IMR-90 (cell line): Measurements from ENCODE around the gene SH2D4B. TPM values are rescaled to one million over a fixed set of nuclear protein-coding genes. Genes with fewer than 3 reads are reported as not detected.

Experiments used
- ATAC-seq: fragments of 200-7000 bp; cut with Tn5 transposase; 2 replicates; pipeline ENCODE4 v1.9.1; 2020; ENCODE audit warnings: low read depth, mild to moderate bottlenecking, moderate library complexity
- BruUV-seq: library from RNA; stranded (reverse); fragments of 400-500 nt; replicated peaks from 2 replicates; lab custom pipeline; 2021; lab: Mats Ljungman, UMichigan
- CTCF ChIA-PET: fragments of 300-600 bp; formaldehyde crosslinking; extraction: SDS; loops from one replicate; lab custom pipeline; 2021; ENCODE audit warnings: antibody characterized with exemption; lab: Yijun Ruan, JAX
- POLR2A ChIA-PET: fragments of 300-600 bp; sonication (Branson Sonifier 250); formaldehyde crosslinking; loops from one replicate; lab custom pipeline; 2022; ENCODE audit warnings: antibody characterized with exemption; ENCODE audit not compliant: unreplicated experiment; lab: Charles Lee
- DNase-seq: peaks from one replicate; pipeline ENCODE4 v3.0.0; 2013
- H2AFZ ChIP-seq: replicated peaks from 2 replicates; pipeline ENCODE3; 2013; ENCODE audit warnings: low read length, mild to moderate bottlenecking; ENCODE audit not compliant: poor library complexity
- H2AK5ac ChIP-seq: 2 replicates; pipeline ENCODE4 v1.6.1; 2013; ENCODE audit warnings: low read depth, low read length, inconsistent platforms
- H2AK9ac ChIP-seq: replicated peaks from 2 replicates; pipeline ENCODE3; 2013; ENCODE audit warnings: mild to moderate bottlenecking, low read depth, low read length, moderate library complexity; ENCODE audit not compliant: poor library complexity
- H2BK120ac ChIP-seq: 2 replicates; pipeline ENCODE4 v1.6.1; 2013; ENCODE audit warnings: low read depth, low read length, inconsistent platforms
- H2BK15ac ChIP-seq: 3 replicates; pipeline ENCODE4 v1.6.1; 2013; ENCODE audit warnings: low read depth, low read length, inconsistent platforms
- H2BK20ac ChIP-seq: 2 replicates; pipeline ENCODE4 v1.6.1; 2013; ENCODE audit warnings: low read depth, mild to moderate bottlenecking, inconsistent platforms, low read length, moderate library complexity
- H2BK5ac ChIP-seq: 2 replicates; pipeline ENCODE4 v1.6.1; 2013; ENCODE audit warnings: mild to moderate bottlenecking, low read depth, low read length, inconsistent platforms; ENCODE audit not compliant: poor library complexity, severe bottlenecking
- H3K14ac ChIP-seq: replicated peaks from 2 replicates; pipeline ENCODE4 v1.6.1; 2013; ENCODE audit warnings: low read depth, low read length, inconsistent platforms
- H3K18ac ChIP-seq: 2 replicates; pipeline ENCODE4 v1.6.1; 2013; ENCODE audit warnings: low read depth, low read length, control low read depth
- H3K23ac ChIP-seq: 2 replicates; pipeline ENCODE4 v1.6.1; 2013; ENCODE audit warnings: low read depth, low read length, inconsistent platforms
- H3K27ac ChIP-seq: 2 replicates; pipeline ENCODE4 v1.5.1; 2013; ENCODE audit warnings: mild to moderate bottlenecking, control low read depth, low read length; ENCODE audit not compliant: insufficient read depth
- H3K27me3 ChIP-seq: 2 replicates; pipeline ENCODE4 v1.6.1; 2013; ENCODE audit warnings: low read length; ENCODE audit not compliant: control insufficient read depth, insufficient read depth
- H3K36me3 ChIP-seq: 2 replicates; pipeline ENCODE4 v1.6.1; 2013; ENCODE audit warnings: low read length, mixed read lengths; ENCODE audit not compliant: control insufficient read depth, insufficient read depth
- H3K4ac ChIP-seq: 2 replicates; pipeline ENCODE4 v1.6.1; 2013; ENCODE audit warnings: low read depth, low read length, inconsistent platforms
- H3K4me1 ChIP-seq: 2 replicates; pipeline ENCODE4 v1.6.1; 2013; ENCODE audit warnings: low read length, mixed read lengths; ENCODE audit not compliant: control insufficient read depth, insufficient read depth
- H3K4me2 ChIP-seq: 2 replicates; pipeline ENCODE4 v1.6.1; 2013; ENCODE audit warnings: low read depth, mild to moderate bottlenecking, control low read depth, low read length, moderate library complexity
- H3K4me3 ChIP-seq: 2 replicates; pipeline ENCODE4 v1.5.1; 2013; ENCODE audit warnings: low read depth, mild to moderate bottlenecking, control low read depth, low read length, moderate library complexity; ENCODE audit not compliant: insufficient read depth
- H3K56ac ChIP-seq: 2 replicates; pipeline ENCODE4 v1.6.1; 2013; ENCODE audit warnings: low read length, inconsistent platforms; ENCODE audit not compliant: insufficient read depth; ENCODE audit errors: extremely low read depth
- H3K79me1 ChIP-seq, 2 experiments: 2 replicates each; pipeline ENCODE4 v1.6.1; 2013; ENCODE audit warnings: low read length in 2 of 2, inconsistent platforms in 1 of 2, low read depth in 1 of 2
- H3K9ac ChIP-seq: 2 replicates; pipeline ENCODE4 v1.6.1; 2013; ENCODE audit warnings: low read depth, low read length, control low read depth
- H3K9me1 ChIP-seq: 2 replicates; pipeline ENCODE4 v1.6.1; 2013; ENCODE audit warnings: low read length, inconsistent platforms; ENCODE audit not compliant: insufficient read depth
- H3K9me3 ChIP-seq: 2 replicates; pipeline ENCODE4 v1.6.1; 2013; ENCODE audit warnings: low read length; ENCODE audit not compliant: control insufficient read depth, insufficient read depth
- H4K20me1 ChIP-seq: 2 replicates; pipeline ENCODE4 v1.6.1; 2013; ENCODE audit warnings: low read length, inconsistent platforms; ENCODE audit not compliant: insufficient read depth
- H4K5ac ChIP-seq: 2 replicates; pipeline ENCODE4 v1.6.1; 2013; ENCODE audit warnings: mild to moderate bottlenecking, low read depth, low read length, control low read depth
- H4K8ac ChIP-seq, 2 experiments: 2 replicates each; pipeline ENCODE4 v1.6.1; 2013; ENCODE audit warnings: low read depth in 2 of 2, low read length in 2 of 2, control low read depth in 1 of 2, inconsistent platforms in 1 of 2
- H4K91ac ChIP-seq: 2 replicates; pipeline ENCODE4 v1.6.1; 2013; ENCODE audit warnings: low read depth, low read length, inconsistent platforms; ENCODE audit not compliant: insufficient read depth
- BHLHE40 ChIP-seq: fragments of 150-350 bp; IDR thresholded peaks from 2 replicates; pipeline ENCODE4 v1.6.1; 2016; ENCODE audit warnings: mild to moderate bottlenecking, low read depth, low read length
- CEBPB ChIP-seq: IDR thresholded peaks from 2 replicates; pipeline ENCODE4 v1.6.1; 2012; ENCODE audit warnings: low read depth, low read length, improper control_type of control experiment
- CHD1 ChIP-seq: IDR thresholded peaks from 2 replicates; pipeline ENCODE4 v1.6.1; 2012; ENCODE audit warnings: low read depth, low read length, improper control_type of control experiment
- CTCF ChIP-seq: conservative IDR thresholded peaks from 2 replicates; pipeline ENCODE4 v1.5.1; 2012; ENCODE audit warnings: mild to moderate bottlenecking, low read depth, low read length, improper control_type of control experiment
- ELK1 ChIP-seq: fragments of 150-350 bp; IDR thresholded peaks from 2 replicates; pipeline ENCODE4 v1.6.1; 2016; ENCODE audit warnings: low read depth, mild to moderate bottlenecking, low read length, moderate library complexity, borderline replicate concordance
- FOS ChIP-seq: fragments of 150-350 bp; IDR thresholded peaks from 2 replicates; pipeline ENCODE4 v1.6.1; 2016; ENCODE audit warnings: low read depth, low read length
- MAFK ChIP-seq: IDR thresholded peaks from 2 replicates; pipeline ENCODE4 v1.6.1; 2012; ENCODE audit warnings: low read depth, low read length, improper control_type of control experiment
- MAZ ChIP-seq: IDR thresholded peaks from 2 replicates; pipeline ENCODE4 v1.6.1; 2012; ENCODE audit warnings: low read depth, mild to moderate bottlenecking, low read length, improper control_type of control experiment, moderate library complexity, borderline replicate concordance
- MXI1 ChIP-seq: IDR thresholded peaks from 2 replicates; pipeline ENCODE4 v1.6.1; 2012; ENCODE audit warnings: low read depth, mild to moderate bottlenecking, low read length, moderate library complexity, borderline replicate concordance
- NFE2L2 ChIP-seq: fragments of 150-350 bp; IDR thresholded peaks from 2 replicates; pipeline ENCODE4 v1.6.1; 2016; ENCODE audit warnings: low read depth, mild to moderate bottlenecking, low read length
- POLR2A ChIP-seq: IDR thresholded peaks from 2 replicates; pipeline ENCODE4 v1.6.1; 2012; ENCODE audit warnings: mild to moderate bottlenecking, low read depth, low read length
- RAD21 ChIP-seq: IDR thresholded peaks from 2 replicates; pipeline ENCODE4 v1.6.1; 2012; ENCODE audit warnings: low read length, improper control_type of control experiment
- RCOR1 ChIP-seq: IDR thresholded peaks from 2 replicates; pipeline ENCODE4 v1.6.1; 2012; ENCODE audit warnings: mild to moderate bottlenecking, low read length, improper control_type of control experiment; ENCODE audit not compliant: insufficient replicate concordance
- RFX5 ChIP-seq: IDR thresholded peaks from 2 replicates; pipeline ENCODE4 v1.8.0; 2012; ENCODE audit warnings: low read depth, mild to moderate bottlenecking, low read length, moderate library complexity
- SMC3 ChIP-seq: fragments of 150-350 bp; IDR thresholded peaks from 2 replicates; pipeline ENCODE4 v1.6.1; 2016; ENCODE audit warnings: low read depth, mild to moderate bottlenecking, antibody characterized with exemption, low read length, moderate library complexity
- USF2 ChIP-seq: fragments of 150-350 bp; IDR thresholded peaks from 2 replicates; pipeline ENCODE4 v1.6.1; 2017; ENCODE audit warnings: mild to moderate bottlenecking, antibody characterized with exemption, low read length, low read depth
- WGBS, 2 experiments: methylation state at CpG; one replicate each; pipeline versions ENCODE4 v1.1.5 to v1.1.7; 2013; ENCODE audit warnings: missing lambda C conversion rate in 2 of 2; ENCODE audit not compliant: insufficient read length in 1 of 2; ENCODE audit errors: extremely low coverage in 2 of 2; 5-methylcytosine and 5-hydroxymethylcytosine counted together
- dilution Hi-C: fragments of 300-500 bp; cut with HindIII; formaldehyde crosslinking; loops from one replicate; pipeline ENCODE4 v1.14.3; 2018; ENCODE audit warnings: low sequenced_read_pairs; ENCODE audit not compliant: unreplicated experiment
- in situ Hi-C: fragments of 300-500 bp; cut with MboI; formaldehyde crosslinking; loops from 3 replicates; pipeline ENCODE4 v1.14.3; 2019; ENCODE audit warnings: low sequenced_read_pairs, inconsistent platforms, mixed read lengths
- intact Hi-C: fragments of 100-400 bp; cut with micrococcal nuclease; formaldehyde crosslinking; loops from 2 replicates; pipeline ENCODE4 v1.10.0; 2022
- polyA plus RNA-seq, 3 experiments: library from polyadenylated mRNA; depleted of rRNA; stranded (reverse); fragments of >200 nt; gene quantifications; 2 replicates each; pipeline ENCODE4 v1.2.3, GENCODE V29; 2012; ENCODE audit warnings: low replicate concordance in 1 of 3
- total RNA-seq: library from RNA; depleted of rRNA; stranded (reverse); fragments of >200 nt; gene quantifications from 2 replicates; pipeline ENCODE4 v1.2.3, GENCODE V29; 2012

The SH2D4B gene
- total and polyA plus RNA-seq, 2 of the 4 experiments (the other 2 are of a cell fraction), result not detected

- in situ Hi-C loops, result no loop called here
- Histone ChIP-seq H3K14ac (no peak overlapping the region), H3K79me1 (no peaks in the 10 kb centered on the region), H3K27me3 (peaks cover 2% of the 10 kb centered on the region; the same call in 1 of the 2 replicates), H2BK5ac (no peak overlapping the region), H3K4me1 (no peaks in the 10 kb centered on the region), H2AFZ (no peak overlapping the region), H2AK5ac (no peak overlapping the region), H2BK20ac (no peak overlapping the region), H3K56ac (no peak overlapping the region), H3K27ac (no peak overlapping the region), H2BK120ac (no peak overlapping the region), H3K23ac (no peak overlapping the region), H3K9me3 (no peaks in the 10 kb centered on the region), H3K9ac (no peak overlapping the region), H3K4me2 (no peak overlapping the region), H2AK9ac (no peak overlapping the region), H4K8ac (no peak overlapping the region), H4K20me1 (no peaks in the 10 kb centered on the region), H4K5ac (no peak overlapping the region), H3K18ac (no peak overlapping the region), H4K91ac (no peak overlapping the region), H2BK15ac (no peak overlapping the region), H3K4ac (no peak overlapping the region), H3K9me1 (no peaks in the 10 kb centered on the region), H3K4me3 (no peak overlapping the region), H3K36me3 (no peaks in the 10 kb centered on the region)
- CTCF ChIA-PET, result no interaction called here
- intact Hi-C loops, result no loop called here
- ATAC-seq, result no peak
- BruUV-seq, result no TSS peak
- no CpG with 5 or more reads among the region's 23 CpGs for WGBS, 2 experiments
- no peak for TF ChIP-seq SMC3
- no peak for TF ChIP-seq FOS
- TF ChIP-seq CHD1, result no peak
- TF ChIP-seq BHLHE40, result no peak
- no peak for TF ChIP-seq POLR2A
- TF ChIP-seq RCOR1, result no peak
- TF ChIP-seq MAZ, result no peak
- no peak for TF ChIP-seq ELK1
- no peak for TF ChIP-seq USF2
- TF ChIP-seq MAFK, result no peak
- TF ChIP-seq CTCF, result no peak
- no peak for TF ChIP-seq CEBPB
- no peak for TF ChIP-seq RFX5
- no peak for TF ChIP-seq RAD21
- TF ChIP-seq NFE2L2, result no peak
- no peak for TF ChIP-seq MXI1
- no peak for DNase-seq
- POLR2A ChIA-PET, result no interaction called here
- dilution Hi-C loops, result no loop called here
Observed at GRCh38 chr10:80585812-80586211, 48.1 kb downstream of the SH2D4B start.
